NCI-H1092 treated with DMSO at 0.1 percent for 48 hours (cell line): Measurements from ENCODE around the gene ACSS2.
"Not testable (repeated sequence)": the region's sequence is repeated elsewhere in the genome, so short reads cannot be mapped to it uniquely, and the experiment has no call there.

Source experiments
- DNase-seq: peaks from one replicate; lab custom pipeline; 2025; lab: John Stamatoyannopoulos, UW

ACSS2 gene

GRCh38 chr20:34874094-34874654 is 2.2 kb upstream of the ACSS2 start:
- DNase-seq, result peak; percentile 79

DNA sequence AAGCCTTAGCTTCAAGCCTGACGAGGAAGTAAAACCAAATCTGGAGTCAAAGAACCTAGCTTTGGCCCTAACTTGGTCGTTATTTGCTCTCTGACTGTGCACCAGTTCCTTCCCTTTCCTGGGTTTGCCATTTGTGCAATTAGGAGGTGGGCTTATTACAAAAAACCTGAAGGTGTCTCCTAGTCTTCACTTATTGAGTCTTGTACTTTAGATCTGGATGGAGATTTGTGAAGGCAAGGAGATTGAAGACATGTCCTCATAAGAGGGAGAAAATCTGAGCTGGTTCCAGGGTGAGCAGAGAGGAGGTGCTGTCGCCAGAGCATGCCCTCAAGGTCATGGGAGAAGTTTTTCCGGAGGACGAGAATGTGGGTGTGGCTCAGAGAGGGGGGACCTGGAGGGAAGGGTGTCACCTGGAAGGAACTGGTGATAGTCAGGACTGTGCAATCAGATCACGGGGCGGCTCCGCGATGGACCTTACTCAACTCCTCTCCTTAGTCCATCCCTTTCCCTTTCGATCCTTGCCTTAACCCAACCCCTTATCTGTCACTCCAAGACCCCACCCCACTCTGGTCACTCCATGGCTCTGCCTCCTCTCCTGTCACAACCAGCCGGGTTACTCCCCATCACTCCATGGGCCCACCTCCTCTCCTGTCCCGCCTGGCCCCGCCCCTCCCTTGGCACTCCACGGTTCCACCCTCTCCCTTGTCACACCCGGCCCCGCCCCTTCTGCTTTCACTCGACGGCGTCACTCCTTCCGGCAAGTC is 588 bp upstream of the ACSS2 start:
- peak; percentile 90 for DNase-seq

DNA sequence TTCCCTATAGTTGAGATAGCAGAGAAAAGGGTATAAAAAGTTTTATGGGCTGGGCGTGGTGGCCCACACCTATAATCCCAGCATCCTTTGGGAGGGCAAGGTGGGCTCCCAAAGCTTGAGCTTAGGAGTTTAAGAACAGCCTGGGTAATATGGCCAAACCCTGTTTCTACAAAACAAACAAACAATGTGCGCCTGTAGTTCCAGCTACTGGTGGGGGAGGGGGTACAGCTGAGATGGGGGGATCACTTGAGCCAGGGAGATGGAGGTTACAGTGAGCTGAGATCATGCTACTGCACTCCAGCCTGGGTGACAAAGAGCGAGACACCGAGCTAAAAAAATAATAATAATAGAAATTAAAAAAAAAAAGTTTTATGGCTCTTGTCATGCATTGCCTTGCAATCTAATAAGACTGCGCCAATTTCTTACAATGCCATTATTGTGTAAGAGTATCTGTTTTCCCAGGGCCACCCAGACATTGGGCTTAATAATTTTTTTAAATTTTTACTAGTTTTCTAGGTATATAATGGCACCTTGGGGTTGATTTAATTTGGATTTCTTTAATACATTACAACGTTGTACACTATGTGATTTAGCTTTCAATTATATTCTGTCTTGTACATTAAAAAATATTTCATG is 3.9 kb downstream of the ACSS2 start:
- DNase-seq, result no peak

GRCh38 chr20:34880971-34881370 is 4.6 kb downstream of the ACSS2 start:
- DNase-seq, result not testable (repeated sequence)

GRCh38 chr20:34881689-34882088 is 5.3 kb downstream of the ACSS2 start:
- DNase-seq, result no peak

GRCh38 chr20:34883087-34883688 is 6.8 kb downstream of the ACSS2 start:
- DNase-seq, result no peak

GRCh38 chr20:34883809-34884208 is 7.4 kb downstream of the ACSS2 start:
- DNase-seq, result no peak

DNA sequence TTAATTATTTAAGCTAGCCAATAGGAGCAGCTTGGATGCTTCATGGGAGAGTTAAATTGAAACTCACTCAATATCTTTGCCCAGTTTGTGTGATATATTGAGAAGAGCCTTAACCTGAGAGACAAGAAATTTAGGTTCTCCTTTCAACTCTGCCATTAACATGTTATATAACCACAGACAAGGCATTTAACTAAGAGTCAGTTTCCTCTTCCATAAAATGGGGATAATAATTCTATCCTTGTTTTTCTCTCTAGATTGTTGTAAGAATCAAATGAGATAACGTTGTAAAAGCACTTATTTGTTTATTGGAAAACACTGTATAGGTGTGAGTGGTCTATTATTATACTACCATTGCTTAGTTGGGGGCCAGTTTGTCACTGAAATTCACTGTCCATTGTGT is 7.8 kb downstream of the ACSS2 start:
- DNase-seq, result no peak

GRCh38 chr20:34886122-34886521 is 9.7 kb downstream of the ACSS2 start:
- no peak for DNase-seq

DNA sequence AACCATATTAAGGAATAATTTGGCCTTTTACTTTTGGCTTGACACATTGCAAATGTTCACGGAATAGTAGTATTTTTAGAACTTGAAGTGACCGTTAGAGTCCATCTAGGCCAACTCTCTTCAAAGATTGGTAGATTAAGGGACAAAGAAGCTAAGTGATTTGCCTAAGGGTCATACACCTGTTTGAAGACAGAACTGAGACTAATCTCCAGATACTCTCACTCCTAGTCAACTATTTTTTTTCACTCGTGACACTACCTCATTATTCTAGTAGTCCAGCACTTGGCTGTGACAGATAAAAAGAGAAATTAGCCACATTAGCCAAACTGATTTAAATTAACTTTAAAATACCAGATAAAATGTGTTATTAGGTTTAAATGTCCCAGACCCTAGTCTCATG is 10.6 kb downstream of the ACSS2 start:
- DNase-seq, result no peak

GRCh38 chr20:34888468-34888867 is 12.1 kb downstream of the ACSS2 start:
- DNase-seq, result no peak

DNA sequence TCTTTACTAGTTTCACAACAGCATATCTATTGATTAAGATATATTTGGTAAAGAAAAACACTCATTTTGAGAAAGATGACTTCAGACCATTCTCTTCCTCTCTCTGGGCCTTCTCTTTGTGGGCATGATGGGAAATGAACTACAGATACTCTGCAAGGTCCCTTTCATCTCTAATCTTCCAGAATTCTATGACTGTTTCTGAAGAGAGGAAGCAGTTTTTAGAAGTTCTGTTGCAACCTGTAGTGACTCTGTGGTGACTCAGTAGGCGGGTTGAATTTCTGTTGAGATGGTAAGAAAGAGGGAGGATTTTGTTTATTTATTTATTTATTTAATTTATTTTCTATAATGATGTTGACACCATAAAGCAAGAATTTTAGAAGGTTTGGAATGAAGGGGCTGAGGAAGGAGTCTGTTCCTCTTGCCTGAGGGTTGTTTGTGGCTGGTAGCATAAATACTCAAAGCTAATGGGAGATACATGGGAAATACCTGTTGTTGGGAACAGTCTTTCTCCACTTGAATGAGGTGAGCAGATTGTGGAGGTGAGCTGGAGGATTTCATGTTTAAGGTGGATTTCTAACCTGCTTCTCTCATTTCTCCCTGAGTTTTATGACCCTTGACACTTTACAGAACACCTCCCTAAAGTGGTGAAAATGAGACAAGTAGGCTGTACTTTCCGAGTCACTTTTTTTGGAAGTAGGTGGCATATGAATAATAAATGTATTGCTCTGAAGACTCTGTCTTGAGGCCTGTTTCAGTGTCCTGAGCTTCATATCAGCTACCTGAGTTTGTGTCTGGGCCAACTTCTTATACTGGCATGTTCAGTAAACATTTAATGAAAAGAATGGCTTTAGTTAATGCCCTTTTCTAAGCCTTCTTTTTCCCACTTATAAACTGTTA is 15.0 kb downstream of the ACSS2 start:
- no peak for DNase-seq

DNA sequence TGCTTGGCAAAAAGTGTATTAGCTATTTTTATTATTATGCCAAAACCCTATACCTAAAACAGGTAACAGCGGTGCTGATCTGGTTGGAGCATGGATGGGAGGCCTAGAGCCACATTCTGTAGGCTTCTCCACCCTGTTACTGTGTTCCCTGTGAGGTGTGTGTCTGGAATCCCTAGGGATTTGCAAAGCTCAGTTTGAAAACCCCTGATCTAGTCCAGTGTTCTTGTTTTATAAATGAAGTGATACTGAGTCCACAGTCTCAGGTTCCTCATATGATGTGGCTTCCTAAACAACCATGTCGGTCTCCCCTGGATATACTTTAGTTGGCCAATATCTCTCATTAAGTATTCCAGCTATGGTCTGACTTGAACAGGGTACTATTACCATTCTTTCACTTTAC is 16.3 kb downstream of the ACSS2 start:
- no peak for DNase-seq

DNA sequence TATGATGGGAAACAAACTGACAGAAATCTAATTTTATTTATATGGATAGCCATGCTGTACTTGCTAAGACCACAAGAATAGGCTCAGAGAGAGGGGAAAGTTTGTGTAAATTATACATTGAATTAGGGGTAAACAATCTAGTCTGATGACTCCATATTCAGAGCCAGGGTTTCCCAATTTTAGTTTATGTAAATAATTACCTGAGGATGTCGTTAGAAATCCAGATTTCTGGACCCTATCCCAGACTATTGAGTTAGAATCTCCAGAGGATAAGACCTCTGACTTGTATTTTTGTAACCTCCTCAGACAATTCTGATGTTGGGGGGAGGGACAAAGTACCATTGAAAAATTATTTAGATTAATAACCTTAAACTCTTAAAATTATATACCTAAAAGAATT is 18.3 kb downstream of the ACSS2 start:
- DNase-seq, result no peak

GRCh38 chr20:34895465-34895864 is 19.1 kb downstream of the ACSS2 start:
- no peak for DNase-seq

DNA sequence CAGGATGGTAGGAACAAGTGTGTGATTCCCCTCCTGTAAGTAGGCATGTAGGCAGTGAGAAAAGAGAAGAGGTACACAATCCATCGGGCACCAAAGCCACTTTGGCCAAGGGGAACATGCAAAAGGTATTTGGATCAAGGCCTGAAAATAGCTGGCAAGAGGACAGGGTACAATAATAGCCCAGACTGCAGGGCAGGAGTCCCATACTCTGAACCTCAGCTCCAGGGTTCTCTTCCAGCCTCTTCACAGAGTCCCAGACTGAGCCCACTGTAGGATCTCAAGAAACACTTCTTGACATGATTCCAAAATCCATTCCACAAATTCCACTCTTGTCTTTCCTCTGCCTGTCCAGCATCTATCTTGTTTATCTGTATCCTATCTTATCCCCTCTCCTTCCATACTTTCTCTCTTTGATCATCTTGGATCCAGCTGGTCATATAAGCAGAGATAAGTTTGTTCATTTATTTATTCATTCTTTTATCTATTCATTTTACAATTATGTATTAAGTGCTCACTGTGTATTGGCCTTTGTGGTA is 19.7 kb downstream of the ACSS2 start:
- no peak for DNase-seq

- not testable (repeated sequence) for DNase-seq
Measured at GRCh38 chr20:34898129-34898528, 21.7 kb downstream of the ACSS2 start.

DNA sequence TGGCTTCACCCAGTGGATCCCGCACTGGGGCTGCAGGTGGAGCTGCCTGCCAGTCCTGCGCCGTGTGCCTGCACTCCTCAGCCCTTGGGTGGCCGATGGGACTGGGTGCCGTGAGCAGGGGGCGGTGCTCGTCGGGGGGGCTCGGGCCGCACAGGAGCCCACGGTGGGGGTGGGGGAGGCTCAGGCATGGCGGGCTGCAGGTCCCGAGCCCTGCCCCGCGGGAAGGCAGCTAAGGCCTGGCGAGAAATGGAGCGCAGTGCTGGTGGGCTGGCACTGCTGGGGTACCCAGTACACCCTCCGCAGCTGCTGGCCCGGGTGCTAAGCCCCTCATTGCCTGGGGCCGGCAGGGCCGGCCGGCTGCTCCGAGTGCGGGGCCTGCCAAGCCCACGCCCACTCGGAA is 22.3 kb downstream of the ACSS2 start:
- not testable (repeated sequence) for DNase-seq

GRCh38 chr20:34904202-34904621 is 27.8 kb downstream of the ACSS2 start:
- no peak for DNase-seq

DNA sequence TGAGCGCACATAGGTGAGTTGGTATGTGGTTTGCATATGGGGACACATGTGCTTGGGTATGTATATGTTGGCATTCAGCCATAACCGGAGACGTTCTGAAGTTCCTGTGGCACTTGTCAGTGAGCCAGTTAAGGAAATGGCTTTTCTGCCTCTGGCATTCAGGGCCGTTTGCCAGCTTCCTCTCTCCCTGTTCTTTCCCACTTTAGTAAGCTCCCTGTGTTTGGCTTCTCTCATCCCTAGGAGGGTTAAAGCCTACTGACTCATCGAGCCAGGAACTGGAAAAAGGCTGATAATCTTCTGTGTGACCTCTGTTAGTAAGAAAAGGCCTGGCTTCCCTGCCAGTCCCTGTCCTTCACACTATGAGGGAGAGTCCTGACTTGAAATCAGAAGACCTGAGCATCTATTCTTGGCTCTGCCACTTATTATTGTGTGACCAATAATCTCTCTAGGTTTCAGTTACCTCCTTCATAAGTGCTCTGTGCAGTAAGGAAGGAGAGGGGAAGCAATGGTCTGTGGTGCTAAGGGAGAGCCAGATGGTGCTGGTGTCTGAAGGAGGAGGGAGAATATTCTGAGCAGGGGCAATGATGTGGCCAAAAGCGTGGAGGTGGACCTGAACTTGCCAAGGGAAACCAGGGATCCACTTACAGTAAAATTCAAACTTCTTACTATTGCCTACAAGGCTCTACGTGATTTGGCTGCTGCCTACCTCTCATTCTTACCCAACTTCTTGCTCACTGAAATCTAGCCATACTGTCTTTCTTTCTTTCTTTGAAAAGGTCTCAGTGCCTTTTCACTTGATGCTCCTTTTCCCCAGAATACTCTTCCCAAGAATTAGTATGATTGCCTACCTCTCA is 31.4 kb downstream of the ACSS2 start:
- no peak for DNase-seq

DNA sequence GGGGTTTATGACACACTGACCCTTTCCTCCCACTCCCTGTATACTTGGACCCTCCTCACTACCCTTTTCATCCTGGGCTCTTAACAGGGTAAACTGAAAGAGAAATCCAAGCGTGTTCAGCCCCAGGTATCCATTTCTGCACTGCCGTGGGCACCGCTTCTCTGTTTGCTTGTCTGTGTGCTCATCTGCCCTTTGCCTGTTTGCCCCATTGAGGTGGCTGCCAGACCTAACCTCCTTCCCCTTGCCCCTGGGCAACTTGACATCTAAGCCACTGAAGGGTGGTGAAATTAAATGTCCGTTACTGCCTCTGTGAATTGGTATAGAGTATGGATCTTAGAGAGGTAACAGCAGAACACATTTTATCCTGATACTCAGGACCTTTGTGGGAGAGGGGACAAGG is 38.7 kb downstream of the ACSS2 start:
- no peak for DNase-seq
